OCI-LY1 (cell line): ENCODE results near the gene FZD1.

Source experiments
- EZH2 ChIP-seq: fragments of 200-600 bp; sonication (generic), shearing (Covaris generic); IDR thresholded peaks from 2 replicates; pipeline ENCODE4 v1.8.0; 2017; ENCODE audit warnings: borderline replicate concordance, mixed run types, mild to moderate bottlenecking, antibody characterized with exemption, low read length, moderate library complexity, mixed read lengths
- TF ChIP-seq, protein P1 (sequence below): fragments of 200-600 bp; sonication (generic), shearing (Covaris generic); IDR thresholded peaks from 2 replicates; pipeline ENCODE4 v1.5.1; 2017; ENCODE audit warnings: mild to moderate bottlenecking, antibody characterized with exemption, low read length, moderate library complexity, mixed read lengths

- TF ChIP-seq, protein P1, sequence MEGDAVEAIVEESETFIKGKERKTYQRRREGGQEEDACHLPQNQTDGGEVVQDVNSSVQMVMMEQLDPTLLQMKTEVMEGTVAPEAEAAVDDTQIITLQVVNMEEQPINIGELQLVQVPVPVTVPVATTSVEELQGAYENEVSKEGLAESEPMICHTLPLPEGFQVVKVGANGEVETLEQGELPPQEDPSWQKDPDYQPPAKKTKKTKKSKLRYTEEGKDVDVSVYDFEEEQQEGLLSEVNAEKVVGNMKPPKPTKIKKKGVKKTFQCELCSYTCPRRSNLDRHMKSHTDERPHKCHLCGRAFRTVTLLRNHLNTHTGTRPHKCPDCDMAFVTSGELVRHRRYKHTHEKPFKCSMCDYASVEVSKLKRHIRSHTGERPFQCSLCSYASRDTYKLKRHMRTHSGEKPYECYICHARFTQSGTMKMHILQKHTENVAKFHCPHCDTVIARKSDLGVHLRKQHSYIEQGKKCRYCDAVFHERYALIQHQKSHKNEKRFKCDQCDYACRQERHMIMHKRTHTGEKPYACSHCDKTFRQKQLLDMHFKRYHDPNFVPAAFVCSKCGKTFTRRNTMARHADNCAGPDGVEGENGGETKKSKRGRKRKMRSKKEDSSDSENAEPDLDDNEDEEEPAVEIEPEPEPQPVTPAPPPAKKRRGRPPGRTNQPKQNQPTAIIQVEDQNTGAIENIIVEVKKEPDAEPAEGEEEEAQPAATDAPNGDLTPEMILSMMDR: peak; percentile 28; the same call in 1 of the 2 replicates
- TF ChIP-seq EZH2: no peak
These were observed 27.7 kb downstream of the FZD1 start for GRCh38 chr7:91291902-91292301.
